GM13977 (cell line): ENCODE data around the gene TMEM273.
A peak's percentile ranks its signal among the peaks of the same experiment; 100 is the strongest.

ENCODE experiments used
- DNase-seq: peaks from one replicate; pipeline ENCODE4 v3.0.0; 2012; ENCODE audit warnings: low spot score
- CTCF ChIP-seq: IDR thresholded peaks from 2 replicates; pipeline ENCODE4 v1.5.1; 2012; ENCODE audit warnings: mild to moderate bottlenecking, control low read depth; ENCODE audit not compliant: insufficient read depth; ENCODE audit errors: extremely low read depth, missing control alignments
- in situ Hi-C: fragments of 300-500 bp; cut with MboI; formaldehyde crosslinking; loops from one replicate; pipeline ENCODE4 v1.12.0; 2022; ENCODE audit warnings: low sequenced_read_pairs, low pct_unique_long_range_greater_than_20kb, mixed read lengths, inconsistent platforms; ENCODE audit not compliant: unreplicated experiment

The TMEM273 gene

GRCh38 chr10:49139846-49140195 is 48.4 kb downstream of the TMEM273 start:
- DNase-seq, result no peak
- TF ChIP-seq CTCF, result no peak
- in situ Hi-C loops, result no loop called here

GRCh38 chr10:49139028-49139845 is 49.0 kb downstream of the TMEM273 start:
- no peak for TF ChIP-seq CTCF
- peak; percentile 46 for DNase-seq
- in situ Hi-C loops, result no loop called here

- DNase-seq, result no peak
- TF ChIP-seq CTCF, result no peak
- in situ Hi-C loops, result no loop called here
Observed at GRCh38 chr10:49138361-49138891, 49.8 kb downstream of the TMEM273 start.

GRCh38 chr10:49136525-49136924 is 51.7 kb downstream of the TMEM273 start:
- in situ Hi-C loops, result no loop called here
- no peak for TF ChIP-seq CTCF
- DNase-seq, result no peak

GRCh38 chr10:49135575-49136313 is 52.4 kb downstream of the TMEM273 start:
- DNase-seq, result peak; percentile 60
- in situ Hi-C loops, result no loop called here
- no peak for TF ChIP-seq CTCF

GRCh38 chr10:49134327-49134726 is 53.9 kb downstream of the TMEM273 start:
- no peak for TF ChIP-seq CTCF
- in situ Hi-C loops, result no loop called here
- DNase-seq, result no peak
